Cardiac septum (tissue), 1 donor: Measurements from ENCODE around the gene FGF6. TPM values are rescaled to one million over a fixed set of nuclear protein-coding genes. Genes with fewer than 3 reads are reported as not detected.
"Not testable (repeated sequence)": the region's sequence is repeated elsewhere in the genome, so short reads cannot be mapped to it uniquely, and the experiment has no call there.

Experiments used
- DNase-seq: peaks from one replicate; pipeline ENCODE4 v3.0.0-alpha.2; 2020; ENCODE audit warnings: low spot score
- intact Hi-C: fragments of 100-400 bp; cut with DNase I; formaldehyde crosslinking; loops from one replicate; pipeline ENCODE4 v1.14.0; 2022
- long read RNA-seq: library from polyadenylated mRNA; unstranded; transcript quantifications from one replicate; pipeline ENCODE4 v2.0.0, GENCODE V29; 2021
- total RNA-seq: library from RNA; stranded (reverse); fragmentation: NEBNext Ultra II Directional; extraction: Animal tissue kit (Norgen Biotek cat#: 25700); gene quantifications from one replicate; pipeline ENCODE4 v1.2.1, GENCODE V29; 2021
- donor health status: DM: no; HTN: no; CAD: no.

FGF6 gene, protein sequence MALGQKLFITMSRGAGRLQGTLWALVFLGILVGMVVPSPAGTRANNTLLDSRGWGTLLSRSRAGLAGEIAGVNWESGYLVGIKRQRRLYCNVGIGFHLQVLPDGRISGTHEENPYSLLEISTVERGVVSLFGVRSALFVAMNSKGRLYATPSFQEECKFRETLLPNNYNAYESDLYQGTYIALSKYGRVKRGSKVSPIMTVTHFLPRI
- total RNA-seq, result not detected
- long read RNA-seq, result 0 reads

DNA sequence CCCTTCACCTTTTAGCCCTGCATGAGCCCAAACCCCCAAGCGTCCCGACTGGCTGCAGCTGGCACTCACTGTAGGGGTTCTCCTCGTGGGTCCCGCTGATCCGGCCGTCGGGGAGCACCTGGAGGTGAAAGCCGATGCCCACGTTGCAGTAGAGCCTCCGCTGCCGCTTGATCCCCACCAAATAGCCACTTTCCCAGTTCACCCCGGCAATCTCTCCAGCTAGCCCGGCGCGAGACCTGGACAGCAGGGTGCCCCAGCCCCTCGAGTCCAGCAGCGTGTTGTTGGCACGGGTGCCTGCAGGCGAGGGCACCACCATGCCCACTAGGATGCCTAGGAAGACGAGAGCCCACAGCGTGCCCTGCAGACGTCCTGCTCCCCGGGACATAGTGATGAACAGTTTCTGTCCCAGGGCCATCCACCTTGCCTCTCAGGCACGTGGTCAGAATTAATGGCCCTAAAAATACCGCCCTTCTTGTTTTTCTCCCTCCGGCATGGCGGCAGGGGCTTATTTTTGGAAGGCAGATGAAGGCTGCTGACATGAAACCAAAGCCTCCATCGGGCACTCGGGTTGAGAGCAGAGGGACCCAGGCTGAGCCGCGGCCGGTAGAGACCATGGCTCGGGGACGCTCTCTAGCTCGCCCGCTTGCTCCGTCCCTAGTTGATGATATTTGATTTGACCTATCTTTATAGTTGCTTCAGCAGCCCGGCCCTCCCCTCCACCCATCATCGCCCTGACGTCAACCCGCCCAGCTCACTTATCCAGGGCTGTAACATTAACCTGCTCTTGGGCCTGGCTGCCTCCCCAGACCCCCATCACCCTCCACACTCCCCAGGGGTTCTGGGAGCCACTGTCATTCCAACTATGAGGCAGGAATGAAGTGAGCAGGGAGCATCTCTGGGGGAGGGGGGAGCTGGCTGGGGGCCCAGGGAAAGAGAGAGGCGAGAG lies at the start of gene FGF6:
TSS of gene FGF6 (minus strand) at position 660 of the 946 bp plus-strand sequence. CDS start at position 415, 245 bp downstream.
- intact Hi-C loops, result no loop called here

DNA sequence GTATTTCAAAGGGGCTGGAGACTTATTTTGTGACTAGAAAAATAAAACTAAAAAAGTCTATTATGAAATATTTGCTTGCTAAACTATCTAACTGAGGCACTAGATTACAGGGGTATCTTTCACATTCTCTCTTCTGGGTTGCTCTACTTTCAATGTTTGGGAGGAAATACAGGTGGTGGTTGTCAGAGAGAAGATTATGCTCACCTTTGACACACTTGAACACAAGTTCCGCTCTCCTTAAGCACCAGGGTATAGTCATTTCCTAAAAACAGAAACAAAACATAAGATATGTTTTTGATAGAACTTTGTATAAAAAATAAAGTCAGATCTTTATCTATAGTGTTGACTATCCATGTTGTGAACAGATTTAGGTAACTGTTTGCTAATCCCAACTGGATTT lies 45.4 kb upstream of the FGF6 start:
- DNase-seq, result no peak
- intact Hi-C loops, result no loop called here

More for the DNA sequence above, at the start of gene FGF6:
- DNase-seq, result no peak

DNA sequence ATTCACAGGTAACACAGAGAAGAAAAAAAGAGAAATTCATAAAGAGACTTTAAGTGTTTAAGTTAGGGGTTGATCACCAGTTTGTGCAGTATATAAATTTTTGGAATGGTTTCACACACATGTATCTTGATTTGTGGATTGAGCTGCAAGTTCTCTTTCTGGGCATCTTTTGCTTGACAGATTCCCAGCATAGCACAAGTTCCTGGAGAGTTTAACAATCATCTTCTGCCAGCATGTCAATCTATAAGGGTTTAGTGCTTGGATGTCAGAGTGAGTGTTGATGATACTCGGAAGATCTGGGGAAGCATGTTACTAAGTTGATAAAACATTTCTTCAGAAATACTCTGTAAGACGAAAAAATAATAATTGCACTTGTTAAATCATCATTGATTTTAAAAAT lies 43.9 kb upstream of the FGF6 start:
- intact Hi-C loops, result no loop called here

DNA sequence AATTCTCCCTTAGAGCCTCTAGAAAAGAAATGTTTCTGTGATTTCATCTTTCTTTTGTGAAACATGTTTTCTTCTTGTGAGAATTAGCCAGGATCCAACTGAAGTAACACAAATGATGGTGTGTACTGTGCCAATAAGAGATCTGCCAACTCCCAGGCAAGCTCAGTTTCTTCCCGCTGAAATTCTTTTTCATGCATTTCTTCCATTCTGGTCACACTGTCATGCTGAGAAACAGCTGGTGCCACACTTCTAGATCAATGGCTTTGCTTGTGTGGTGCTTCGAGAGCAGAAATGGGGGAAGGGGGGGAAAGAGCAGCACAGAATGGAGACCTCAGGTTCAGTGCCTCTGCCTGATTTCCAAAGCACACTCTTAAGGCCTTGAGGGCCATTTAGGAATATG lies 41.4 kb upstream of the FGF6 start:
- intact Hi-C loops, result no loop called here
- no peak for DNase-seq

More for the DNA sequence above, 43.9 kb upstream of the FGF6 start:
- no peak for DNase-seq

DNA sequence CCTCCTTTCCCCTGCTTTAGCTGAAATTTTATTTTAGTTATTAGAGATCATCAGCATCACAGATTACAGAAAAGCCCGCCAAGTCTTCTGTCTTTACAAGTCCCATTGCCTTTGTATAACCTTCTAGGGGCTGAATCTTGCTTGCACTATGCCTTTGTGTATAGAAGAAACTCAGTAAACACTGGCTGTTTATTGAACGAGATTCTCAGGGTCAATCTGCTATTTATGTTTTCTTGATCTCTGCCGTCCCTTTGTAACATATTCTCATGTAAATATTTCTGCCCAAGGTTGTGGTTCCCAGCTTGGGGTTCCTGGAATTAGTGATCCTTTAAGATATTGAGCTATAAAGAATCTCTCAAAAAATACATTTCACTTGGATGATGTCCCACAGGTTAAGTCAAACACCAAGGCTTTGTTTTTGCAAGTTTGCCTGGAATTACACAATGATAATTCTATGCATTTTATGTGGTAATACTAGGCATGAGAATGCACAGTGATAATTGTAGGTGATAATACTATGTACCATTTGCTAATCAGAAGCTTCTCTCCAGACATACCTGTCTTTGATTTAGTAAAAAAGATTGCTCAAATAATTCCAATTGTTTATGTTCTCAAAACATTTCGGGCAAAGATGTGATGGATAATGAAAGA lies 40.6 kb upstream of the FGF6 start:
- no peak for DNase-seq
- intact Hi-C loops, result no loop called here

DNA sequence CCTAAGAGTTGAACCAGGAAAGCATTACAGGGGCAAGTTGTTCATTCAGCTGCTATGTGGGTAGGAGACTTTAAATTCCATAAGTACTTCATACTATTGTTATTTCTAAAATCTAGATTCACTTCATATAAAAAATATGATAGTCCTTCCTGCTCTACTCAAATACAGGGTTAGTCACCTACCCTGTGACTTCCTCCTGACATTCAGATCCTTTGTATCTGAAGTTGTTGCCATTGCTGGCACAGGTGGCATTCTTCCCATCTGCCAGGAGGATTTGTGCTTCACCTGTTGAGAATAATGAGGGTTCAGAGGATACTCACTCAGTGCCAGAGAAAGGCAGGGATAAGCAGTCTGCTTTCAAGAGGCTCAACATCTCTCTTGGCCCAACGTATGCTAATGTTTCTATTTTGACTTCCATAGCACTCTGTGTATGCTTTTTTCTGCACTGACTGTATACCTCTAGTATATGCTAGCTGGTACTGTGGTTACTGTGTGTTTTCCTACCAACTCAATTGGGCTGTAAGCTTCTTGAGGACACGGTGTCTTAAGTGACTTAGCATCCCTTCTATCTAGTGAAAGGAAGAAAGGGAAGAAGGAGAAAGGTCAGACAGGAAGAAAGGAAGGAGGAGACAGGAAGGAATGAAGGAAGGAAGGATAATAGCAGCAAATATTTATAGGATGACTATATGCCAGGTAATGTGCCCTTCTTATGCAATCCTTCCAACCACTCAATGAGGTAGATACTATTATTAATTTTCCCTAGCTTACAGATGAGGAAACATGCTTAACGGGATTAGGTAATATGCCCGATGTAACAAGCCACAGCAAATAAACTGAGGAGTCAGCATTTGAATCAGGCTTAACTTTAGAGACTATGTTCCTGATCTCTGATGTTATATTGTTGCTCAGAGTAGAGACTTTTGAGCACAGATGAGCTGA lies 38.5 kb upstream of the FGF6 start:
- intact Hi-C loops, result no loop called here
- DNase-seq, result no peak

DNA sequence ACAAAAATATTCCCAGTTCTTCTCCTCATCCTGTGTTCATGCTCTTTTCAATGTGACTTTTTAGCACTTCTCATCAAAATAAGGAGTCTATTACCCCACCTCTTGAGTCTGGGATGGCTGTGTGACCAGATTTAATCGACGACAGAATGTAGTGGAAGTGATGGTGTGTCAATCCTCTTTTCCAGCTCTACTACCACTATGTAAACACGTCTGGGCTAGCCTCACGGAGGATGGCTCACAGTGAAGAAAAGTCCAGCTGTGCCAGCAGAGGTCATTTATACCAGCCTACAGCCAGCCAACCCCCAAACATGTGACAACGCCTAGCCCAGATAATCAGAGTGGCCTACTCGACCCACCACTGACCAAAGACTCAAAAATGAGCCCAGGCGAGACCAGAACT lies 37.3 kb upstream of the FGF6 start:
- DNase-seq, result no peak
- intact Hi-C loops, result no loop called here

DNA sequence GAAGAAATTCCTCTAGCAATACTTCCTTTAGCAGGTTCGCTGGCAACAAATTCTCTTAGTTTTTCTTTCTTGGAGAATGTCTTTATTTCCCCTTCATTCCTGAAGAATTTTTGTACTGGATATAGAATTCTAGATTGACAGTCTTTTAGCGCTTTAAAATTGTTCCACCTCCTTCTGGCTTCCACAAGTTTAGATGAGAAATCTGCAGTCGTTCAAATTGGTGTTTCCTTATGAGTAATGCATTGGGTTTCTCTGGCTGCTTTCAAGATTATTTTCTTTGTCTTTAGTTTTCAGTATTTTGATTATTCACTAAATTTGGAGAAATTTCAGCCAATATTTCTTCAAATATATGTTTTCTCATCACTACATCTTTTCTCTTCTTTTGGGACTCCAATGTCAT lies 33.3 kb upstream of the FGF6 start:
- DNase-seq, result no peak
- intact Hi-C loops, result no loop called here

DNA sequence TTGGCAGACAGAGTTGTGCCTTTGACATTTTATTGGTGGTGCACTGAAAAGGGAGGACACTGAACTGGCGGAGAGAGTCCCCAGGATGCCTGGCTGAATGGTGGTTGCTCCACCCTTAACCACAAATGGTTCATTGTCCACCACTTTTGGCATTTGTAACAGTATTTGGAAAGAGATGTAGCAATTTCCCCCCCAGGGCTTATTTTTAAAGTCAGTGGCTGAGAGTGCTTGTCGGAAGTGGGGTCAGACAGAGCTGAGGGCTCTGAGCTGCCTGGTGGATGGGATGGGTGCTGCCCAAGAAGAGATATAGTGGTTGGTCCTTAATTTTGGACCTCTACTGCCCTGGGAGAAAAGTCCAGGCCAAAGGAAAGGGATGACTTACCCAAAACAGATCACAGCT lies 31.5 kb upstream of the FGF6 start:
- DNase-seq, result no peak
- intact Hi-C loops, result no loop called here

DNA sequence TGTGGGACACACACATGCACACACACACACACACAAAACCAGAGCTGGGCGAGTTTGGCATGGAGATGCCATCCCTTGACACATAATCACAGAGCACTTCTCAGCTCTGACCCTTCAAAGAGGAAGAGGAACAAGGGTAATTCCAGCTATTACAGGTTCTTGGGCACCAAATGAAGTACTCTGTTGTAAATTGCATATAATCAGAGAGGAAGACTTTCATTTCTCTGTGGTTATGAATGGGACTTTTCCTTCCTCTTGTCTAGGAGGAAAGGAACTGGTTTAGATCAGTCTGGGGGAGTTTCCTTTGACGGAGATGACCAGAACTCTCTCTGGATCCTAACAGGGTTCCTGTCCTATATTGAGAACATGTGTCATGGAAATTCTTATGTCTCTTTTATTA lies 26.4 kb upstream of the FGF6 start:
- DNase-seq, result no peak
- intact Hi-C loops, result no loop called here

DNA sequence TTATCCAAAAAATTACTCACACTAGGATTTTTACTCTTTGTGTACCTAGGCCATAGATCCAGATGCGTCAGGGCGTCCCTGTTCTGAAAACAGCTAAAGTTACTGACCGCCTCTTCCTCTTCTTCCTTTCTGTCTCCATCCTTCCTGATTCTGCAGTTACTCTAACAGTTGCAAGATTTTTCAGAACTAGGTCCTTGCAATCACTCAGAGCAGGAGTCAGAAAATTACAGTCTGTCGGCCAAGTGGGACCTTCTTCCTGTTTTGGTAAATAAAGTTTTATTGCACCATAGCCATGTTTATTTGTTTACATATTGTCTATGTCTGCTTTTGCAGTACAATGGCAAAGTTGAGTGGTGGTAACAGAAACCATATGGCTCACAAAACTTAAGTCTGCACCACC lies 25.6 kb upstream of the FGF6 start:
- intact Hi-C loops, result no loop called here
- no peak for DNase-seq

DNA sequence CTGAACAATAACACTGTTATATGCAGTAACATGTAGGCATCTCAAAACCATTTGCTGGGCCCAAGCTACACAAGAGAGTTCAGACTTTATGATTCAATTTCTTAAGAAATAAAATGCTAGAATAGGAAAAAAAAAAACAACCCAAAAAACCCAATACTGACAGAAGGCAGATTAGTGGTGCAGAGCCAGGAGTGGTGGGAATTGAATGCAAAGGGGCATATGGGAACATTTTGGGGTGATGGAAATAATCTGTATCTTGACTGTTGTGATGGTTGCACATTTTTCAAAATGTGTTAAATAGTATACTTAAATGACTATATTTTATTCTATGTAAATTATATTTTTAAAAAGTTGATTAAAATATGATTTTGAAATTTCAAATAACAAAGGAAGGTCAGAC lies 23.4 kb upstream of the FGF6 start:
- DNase-seq, result no peak
- intact Hi-C loops, result no loop called here

DNA sequence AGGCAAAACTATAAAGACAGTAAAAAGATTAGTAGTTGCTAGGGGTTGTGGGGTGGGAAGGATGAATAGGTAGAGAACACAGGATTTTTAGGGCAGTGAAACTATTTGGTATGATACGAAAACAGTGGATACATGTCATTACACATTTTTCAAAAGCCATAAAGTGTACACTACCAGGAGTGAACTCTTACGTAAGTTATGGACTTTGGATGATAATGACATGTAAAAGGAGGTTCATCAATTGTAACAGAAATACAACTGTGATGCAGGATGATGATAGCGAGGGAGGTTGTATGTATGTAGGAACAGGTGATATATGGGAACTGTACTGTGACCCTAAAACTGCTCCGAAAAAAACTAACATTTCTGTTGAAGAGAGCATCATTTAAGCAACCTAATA lies 15.1 kb upstream of the FGF6 start:
- intact Hi-C loops, result no loop called here
- no peak for DNase-seq

DNA sequence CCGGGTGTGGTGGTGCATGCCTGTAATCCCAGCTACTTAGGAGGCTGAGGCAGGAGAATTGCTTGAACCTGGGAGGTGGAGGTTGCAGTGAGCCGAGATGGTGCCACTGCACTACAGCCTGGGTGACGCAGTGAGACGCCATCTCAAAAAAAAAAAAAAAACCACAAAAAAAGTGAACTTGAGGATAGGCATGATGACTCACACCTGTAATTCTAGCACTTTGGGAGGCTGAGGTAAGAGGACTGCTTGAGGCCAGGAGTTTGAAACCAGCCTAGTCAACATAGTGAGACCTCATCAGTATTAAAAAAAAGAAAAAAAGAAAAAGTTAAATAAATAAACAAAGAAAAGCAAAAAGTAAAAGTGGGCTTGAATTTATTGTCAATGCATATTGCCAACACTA lies 10.2 kb upstream of the FGF6 start:
- intact Hi-C loops, DNase-seq: not testable (repeated sequence)

DNA sequence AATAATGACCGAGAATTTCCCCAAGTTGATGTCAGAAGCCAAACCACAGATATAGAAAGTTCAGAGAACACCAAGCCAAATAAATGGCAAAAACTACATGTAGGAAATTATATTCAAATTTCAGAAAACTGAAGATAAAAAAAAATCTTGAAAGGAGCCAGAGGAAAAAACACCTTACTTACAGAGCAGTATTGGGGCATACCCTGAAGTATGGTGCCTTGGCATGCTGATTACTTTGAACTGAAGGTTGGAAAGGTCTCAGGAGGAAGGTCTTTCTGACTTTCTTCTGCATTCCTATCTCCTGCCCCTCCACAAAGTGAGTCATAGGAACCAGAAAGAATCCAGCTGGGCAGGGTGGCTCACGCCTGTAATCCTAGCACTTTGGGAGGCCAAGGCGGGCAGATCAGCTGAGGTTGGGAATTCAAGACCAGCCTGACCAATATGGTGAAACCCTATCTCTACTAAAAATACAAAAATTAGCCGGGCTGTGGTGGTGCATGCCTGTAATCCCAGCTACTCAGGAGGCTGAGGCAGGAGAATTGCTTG lies 8.8 kb upstream of the FGF6 start:
- DNase-seq, result no peak
- intact Hi-C loops, result no loop called here

DNA sequence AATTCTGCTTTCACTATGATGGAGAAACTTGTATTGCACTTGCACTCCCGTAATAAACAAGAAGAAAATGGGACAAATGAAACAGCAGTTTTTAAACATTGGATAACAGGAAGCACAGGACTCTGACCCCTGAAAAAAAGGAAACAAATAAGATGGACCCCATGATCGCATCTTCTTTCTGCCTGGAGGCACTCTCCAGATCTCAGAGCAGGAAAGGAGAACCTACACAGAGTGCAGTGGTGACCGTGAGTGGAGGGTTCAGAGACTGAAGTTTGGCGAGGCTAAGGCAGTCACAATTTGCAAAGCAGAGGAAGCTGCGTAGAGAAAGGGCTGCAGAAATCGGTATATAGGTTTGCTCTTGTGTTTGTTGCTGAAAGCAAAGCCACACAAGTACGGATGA lies 6.1 kb upstream of the FGF6 start:
- intact Hi-C loops, result no loop called here
- DNase-seq, result no peak

DNA sequence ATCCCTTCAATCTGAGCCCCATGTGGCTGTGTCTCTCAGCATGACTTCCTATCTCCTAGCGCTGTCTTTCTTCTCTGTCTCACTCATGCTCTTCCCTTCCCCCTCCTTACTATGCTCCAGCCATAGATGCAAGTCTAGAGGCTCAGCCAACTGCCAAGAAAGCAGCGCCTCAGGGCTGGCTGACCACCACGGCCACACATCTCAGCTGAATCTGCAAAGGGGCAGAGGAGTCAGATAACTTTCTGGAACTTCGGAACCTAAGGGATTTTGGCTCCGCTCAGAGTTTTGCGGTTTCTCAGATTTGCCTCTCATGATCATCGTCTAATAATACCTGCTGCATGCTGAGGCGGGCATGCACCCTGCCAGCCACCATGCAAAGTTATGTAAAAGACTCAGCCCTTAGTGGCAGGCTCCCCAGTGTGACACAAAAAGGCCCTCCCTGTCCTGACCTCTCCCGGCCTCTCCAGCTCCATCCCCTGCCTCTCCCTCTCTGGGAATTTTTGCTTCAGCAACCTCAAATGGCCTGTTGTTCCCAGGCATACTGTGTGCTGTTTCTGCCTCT lies 5.0 kb upstream of the FGF6 start:
- intact Hi-C loops, result no loop called here
- DNase-seq, result no peak

DNA sequence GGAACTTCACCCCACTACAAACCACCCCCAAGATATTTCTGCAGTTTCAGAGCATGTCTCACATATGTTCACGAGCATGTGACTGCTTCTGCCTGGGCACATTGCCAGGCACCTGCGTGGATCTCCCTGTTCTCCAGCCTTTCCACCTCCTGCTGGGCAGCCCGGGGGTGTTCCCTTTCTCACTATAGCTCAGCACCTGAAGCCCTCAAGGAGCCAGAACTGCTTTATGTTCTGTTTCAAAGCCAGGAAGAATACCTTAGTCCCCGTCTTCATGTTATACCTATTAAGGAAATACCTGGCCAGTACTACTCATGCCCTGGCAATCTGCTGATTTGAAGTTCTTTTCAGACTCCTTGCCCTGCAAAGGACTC lies 4.2 kb upstream of the FGF6 start:
- intact Hi-C loops, result no loop called here
- no peak for DNase-seq
